ENCODE results near the gene LRRC73. TPM values are rescaled to one million over a fixed set of nuclear protein-coding genes. Genes with fewer than 3 reads are reported as not detected.

LRRC73 gene
- total RNA-seq, 4 donors from 2014 or later = 0.19 to 0.48 (median 0.47) TPM; not detected in 1

GRCh38 chr6:43517505-43518357 is 7.6 kb upstream of the LRRC73 start:
- ATAC-seq (ENCODE audit: low FRiP score) (no peak), DNase-seq (ENCODE audit: low spot score) (no peak)
- no peak for TF ChIP-seq CTCF (IDR thresholded peaks at IDR 0.05)

GRCh38 chr6:43516697-43517504 is 6.8 kb upstream of the LRRC73 start, which contains the start of the genes POLR1C and YIPF3:
POLR1C (plus strand) TSS chr6:43517089; CDS start chr6:43517110, 21 bp downstream.
YIPF3 (minus strand) TSS chr6:43516926; CDS start chr6:43516807, 119 bp downstream.
- DNase-seq (ENCODE audit: low spot score) (peak; percentile 90), ATAC-seq (ENCODE audit: low FRiP score) (peak; percentile 90)
- TF ChIP-seq CTCF (IDR thresholded peaks at IDR 0.05) = no peak

GRCh38 chr6:43516367-43516696 is 6.2 kb upstream of the LRRC73 start:
- ATAC-seq (ENCODE audit: low FRiP score) = peak; percentile 1
- no peak for TF ChIP-seq CTCF (IDR thresholded peaks at IDR 0.05)
- no peak for DNase-seq (ENCODE audit: low spot score)

- no peak for DNase-seq (ENCODE audit: low spot score)
- no peak for TF ChIP-seq CTCF (IDR thresholded peaks at IDR 0.05)
- ATAC-seq (ENCODE audit: low FRiP score) = no peak
Measured at GRCh38 chr6:43515808-43516207, 5.7 kb upstream of the LRRC73 start.

GRCh38 chr6:43511824-43512415 is 1.8 kb upstream of the LRRC73 start:
- TF ChIP-seq CTCF (IDR thresholded peaks at IDR 0.05) = no peak
- no peak for ATAC-seq (ENCODE audit: low FRiP score)
- DNase-seq (ENCODE audit: low spot score) = no peak

- ATAC-seq (ENCODE audit: low FRiP score) (no peak), DNase-seq (ENCODE audit: low spot score) (no peak)
- TF ChIP-seq CTCF (IDR thresholded peaks at IDR 0.05) = no peak
Measured at GRCh38 chr6:43510827-43511163, 649 bp upstream of the LRRC73 start.
